Prostate gland (tissue), 2 donors: ENCODE data around the gene TOM1.

Source experiments
- CTCF ChIP-seq, 4 experiments: fragments of 200-600 bp in 2 of 4; fragments of 450-650 bp in 2 of 4; sonication (generic) in 2 of 4; IDR thresholded peaks; 1 replicate in 3 of 4; 2 replicates in 1 of 4; pipeline ENCODE4 v1.5.1; 2016 to 2019; ENCODE audit warnings: antibody characterized with exemption in 4 of 4, mild to moderate bottlenecking in 2 of 4, moderate library complexity in 2 of 4
- POLR2A ChIP-seq: fragments of 450-650 bp; IDR thresholded peaks from one replicate; pipeline ENCODE4 v1.6.1; 2016; ENCODE audit warnings: antibody characterized with exemption, mild to moderate bottlenecking
- POLR2AphosphoS5 ChIP-seq: sonication (generic); formaldehyde crosslinking; IDR thresholded peaks from one replicate; pipeline ENCODE4 v1.6.1; 2017; ENCODE audit warnings: antibody characterized with exemption

DNA sequence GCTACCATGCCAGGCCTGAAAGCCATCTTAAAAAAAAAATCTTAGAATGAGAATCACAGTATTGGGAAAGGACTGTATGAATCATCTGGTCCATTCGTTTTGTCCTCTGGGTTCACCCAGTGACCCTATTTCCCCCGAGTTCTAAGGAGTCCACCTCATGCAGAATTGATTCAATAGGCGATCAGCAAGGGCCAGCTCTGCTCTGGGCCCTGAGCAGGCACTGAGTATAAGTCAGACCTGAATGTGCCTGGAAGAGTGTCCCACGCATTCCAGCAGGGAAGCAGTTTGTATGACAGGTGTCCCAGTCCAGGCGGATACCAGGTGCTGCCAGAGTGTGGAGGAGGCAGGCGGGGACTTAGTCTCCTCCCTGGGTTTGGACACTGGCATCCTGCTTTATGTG is 80.3 kb downstream of the TOM1 start:
- TF ChIP-seq CTCF (IDR thresholded peaks at IDR 0.05): no peak
- no peak for TF ChIP-seq POLR2AphosphoS5
- no peak for TF ChIP-seq POLR2A
